Lung (tissue), 12 donors: ENCODE results near the gene ALK. TPM values are rescaled to one million over a fixed set of nuclear protein-coding genes. Genes with fewer than 3 reads are reported as not detected.

Source experiments
- ATAC-seq: fragments of 200-7000 bp; cut with Tn5 transposase; one replicate; pipeline ENCODE4 v1.9.1; 2020; ENCODE audit warnings: moderate number of reproducible peaks; ENCODE audit not compliant: insufficient read depth, low FRiP score
- DNase-seq, 3 donors: peaks; one replicate each; pipeline ENCODE4 v3.0.0-alpha.2; 2013 to 2017
- H3K27ac ChIP-seq, 2 donors: one replicate each; pipeline ENCODE4 v1.5.1; 2013; ENCODE audit warnings: mild to moderate bottlenecking in 2 of 2, moderate library complexity in 2 of 2, control low read depth in 1 of 2, inconsistent platforms in 1 of 2, low read depth in 1 of 2, low read length in 1 of 2
- H3K27me3 ChIP-seq, 3 donors: one replicate each; pipeline ENCODE4 v1.5.1; 2013; ENCODE audit warnings: low read length in 2 of 3; ENCODE audit not compliant: control insufficient read depth in 3 of 3, insufficient read depth in 3 of 3
- H3K36me3 ChIP-seq, 4 donors: one replicate each; pipeline ENCODE4 v1.5.1; 2013; ENCODE audit warnings: low read length in 4 of 4, mild to moderate bottlenecking in 1 of 4, moderate library complexity in 1 of 4; ENCODE audit not compliant: control insufficient read depth in 4 of 4, insufficient read depth in 4 of 4
- H3K4me1 ChIP-seq, 5 donors: one replicate each; pipeline ENCODE4 v1.5.1; 2013; ENCODE audit warnings: low read length in 5 of 5, mild to moderate bottlenecking in 2 of 5, moderate library complexity in 1 of 5; ENCODE audit not compliant: control insufficient read depth in 5 of 5, insufficient read depth in 5 of 5
- H3K4me3 ChIP-seq: one replicate; pipeline ENCODE4 v1.5.1; 2013; ENCODE audit warnings: mild to moderate bottlenecking, control low read depth, moderate library complexity
- H3K9ac ChIP-seq, 2 donors: one replicate each; pipeline ENCODE4 v1.5.1; 2013; ENCODE audit warnings: low read length in 2 of 2, control low read depth in 1 of 2; ENCODE audit not compliant: insufficient read depth in 1 of 2
- H3K9me3 ChIP-seq, 4 donors: one replicate each; pipeline ENCODE4 v1.5.1; 2013; ENCODE audit warnings: low read length in 3 of 4, mild to moderate bottlenecking in 1 of 4, moderate library complexity in 1 of 4; ENCODE audit not compliant: control insufficient read depth in 4 of 4, insufficient read depth in 3 of 4
- CTCF ChIP-seq: IDR thresholded peaks from 2 replicates; pipeline ENCODE4 v1.5.1; 2012; ENCODE audit warnings: mild to moderate bottlenecking; ENCODE audit errors: control extremely low read depth, extremely low read depth
- WGBS, 2 donors: extraction: QIAGEN DNeasy Blood & Tissue Kit; methylation state at CpG; one replicate each; pipeline ENCODE4 v1.1.7; 2013; 5-methylcytosine and 5-hydroxymethylcytosine counted together
- polyA plus RNA-seq, 2 donors: library from polyadenylated mRNA; stranded (reverse); fragments of 200-250 nt; gene quantifications; one replicate each; pipeline ENCODE4 v1.2.1, GENCODE V29; 2013
- total RNA-seq, 2 donors: library from RNA; depleted of rRNA in 1 of 2; stranded (reverse); fragments of >200 nt in 1 of 2; gene quantifications; one replicate each; pipeline ENCODE4 v1.2.1, GENCODE V29; 2014 to 2021
- donor health status: control.
- donor health status: control.
- donor health status: Bipolar disorder and iron deficiency.
- donor health status: healthy.
- donor health status: DM: yes; HTN: yes; CAD: no.

The ALK gene
- total and polyA plus RNA-seq, 4 donors, result 0.09 to 0.25 (median 0.10) TPM; not detected in 1

GRCh38 chr2:29182334-29182733, 739.1 kb downstream of the ALK start:
- H3K4me3 ChIP-seq, result no peak overlapping the region
- ATAC-seq (no peak), DNase-seq (no peak)
- no peaks in the 10 kb centered on the region for H3K9me3 ChIP-seq
- H3K27me3 ChIP-seq, result no peaks in the 10 kb centered on the region
- H3K27ac ChIP-seq, result no peak overlapping the region
- H3K9ac ChIP-seq, result no peak overlapping the region
- H3K4me1 ChIP-seq, result no peaks in the 10 kb centered on the region
- 85 to 90% methylated on average over 1 of the region's 1 CpG for WGBS, 2 donors
- H3K36me3 ChIP-seq, result peaks cover 0 to 7% (median 3%) of the 10 kb centered on the region in 4 donors
- TF ChIP-seq CTCF, result no peak

- Histone ChIP-seq H3K4me1 (no peaks in the 10 kb centered on the region), H3K9ac (no peak overlapping the region), H3K27me3 (no peaks in the 10 kb centered on the region), H3K4me3 (no peak overlapping the region), H3K9me3 (no peaks in the 10 kb centered on the region), H3K36me3 (peaks cover 0 to 9% (median 4%) of the 10 kb centered on the region in 4 donors), H3K27ac (no peak overlapping the region)
- TF ChIP-seq CTCF, result no peak
- ATAC-seq (no peak), DNase-seq (no peak)
- 91 to 95% methylated on average over 3 of the region's 3 CpGs for WGBS, 2 donors
Observed at GRCh38 chr2:29175338-29175737, 746.0 kb downstream of the ALK start.

- Histone ChIP-seq H3K36me3 (peaks cover 0 to 9% (median 3%) of the 10 kb centered on the region in 4 donors), H3K9me3 (no peaks in the 10 kb centered on the region), H3K4me1 (no peaks in the 10 kb centered on the region), H3K9ac (no peak overlapping the region), H3K4me3 (no peak overlapping the region), H3K27ac (no peak overlapping the region), H3K27me3 (no peaks in the 10 kb centered on the region)
- TF ChIP-seq CTCF, result no peak
- ATAC-seq (no peak), DNase-seq (no peak)
- WGBS, 2 donors, result 59 to 71% methylated on average over 2 of the region's 2 CpGs
Observed at GRCh38 chr2:29174937-29175336, 746.4 kb downstream of the ALK start.
